ENCODE measurements around the gene TMEM39B.

GRCh38 chr1:32106663-32107275, 34.0 kb downstream of the TMEM39B start:
- TF ChIP-seq CTCF (IDR thresholded peaks at IDR 0.05) (no peak), POLR2AphosphoS5 (IDR thresholded peaks at IDR 0.05) (no peak), POLR2A (IDR thresholded peaks at IDR 0.05) (no peak)
